ENCODE measurements around the gene AKIRIN1.
"Not testable (repeated sequence)": the region's sequence is repeated elsewhere in the genome, so short reads cannot be mapped to it uniquely, and the experiment has no call there.

The AKIRIN1 gene

GRCh38 chr1:38994196-38994595, 3.1 kb downstream of the AKIRIN1 start:
- no peak for DNase-seq (ENCODE audit: extremely low read depth in 1 of 2, low read depth in 1 of 2)

DNA sequence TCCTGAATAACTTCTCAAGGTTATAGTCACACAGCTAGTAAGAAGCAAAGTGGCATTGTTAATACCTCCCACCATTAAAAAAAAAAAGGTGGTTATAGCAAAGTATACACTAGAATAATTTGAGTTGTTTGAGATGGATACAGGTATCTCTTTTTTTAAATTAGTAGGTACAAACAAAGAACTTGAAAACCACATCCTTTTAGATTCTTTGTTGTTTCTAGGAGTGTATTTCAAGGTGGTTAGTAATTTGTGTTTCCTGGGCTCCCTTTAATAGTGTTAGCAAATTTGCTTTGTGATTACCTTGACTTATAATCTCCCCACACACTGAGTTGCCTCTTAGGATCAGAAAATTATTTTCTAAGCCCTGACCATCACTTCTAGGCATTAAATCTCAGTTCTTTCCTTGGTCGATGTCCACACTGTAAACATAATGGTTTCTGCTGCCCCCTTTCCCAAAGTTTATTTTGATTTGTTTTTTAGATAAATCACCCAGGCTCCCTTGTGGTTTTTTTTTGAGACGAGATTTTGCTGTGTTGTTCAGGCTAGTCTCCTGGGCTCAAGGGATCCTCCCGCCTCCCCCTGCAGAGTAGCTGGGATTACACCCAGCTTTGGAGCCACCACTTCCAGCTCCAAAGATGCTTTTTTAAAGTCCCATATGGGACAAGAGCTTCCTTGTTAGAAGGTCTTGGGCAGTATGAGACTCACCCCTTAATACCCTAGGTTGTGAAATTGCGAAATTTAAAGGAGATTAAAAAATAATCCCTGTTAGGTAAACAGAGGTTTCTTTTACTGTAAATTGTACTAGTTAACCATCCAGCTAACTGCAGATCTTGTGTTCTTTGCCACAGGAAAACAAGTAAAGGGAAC, 6.2 kb downstream of the AKIRIN1 start:
- DNase-seq (ENCODE audit: extremely low read depth in 1 of 2, low read depth in 1 of 2), result no peak

DNA sequence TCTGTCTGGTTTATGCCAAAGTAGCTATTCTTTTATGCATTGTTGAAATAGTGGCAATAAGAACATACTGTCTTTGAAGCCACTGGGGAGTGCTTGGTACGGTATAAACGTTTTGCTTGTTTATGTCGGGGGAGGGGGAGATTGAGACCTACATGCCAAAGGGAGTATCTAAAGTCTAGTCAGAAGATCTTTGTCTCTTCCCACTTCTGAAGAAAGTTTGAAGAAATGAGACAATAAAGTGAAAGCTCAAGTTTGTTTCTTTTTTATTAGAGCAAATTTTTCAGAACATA, 6.8 kb downstream of the AKIRIN1 start:
- no peak for DNase-seq (ENCODE audit: extremely low read depth in 1 of 2, low read depth in 1 of 2)

GRCh38 chr1:39001516-39002421, 10.7 kb downstream of the AKIRIN1 start:
- no peak for DNase-seq (ENCODE audit: extremely low read depth in 1 of 2, low read depth in 1 of 2)

- DNase-seq (ENCODE audit: extremely low read depth in 1 of 2, low read depth in 1 of 2), result no peak
Measured at GRCh38 chr1:39003281-39003680, 12.2 kb downstream of the AKIRIN1 start.

GRCh38 chr1:39003794-39004193, 12.7 kb downstream of the AKIRIN1 start:
- no peak for DNase-seq (ENCODE audit: extremely low read depth in 1 of 2, low read depth in 1 of 2)

DNA sequence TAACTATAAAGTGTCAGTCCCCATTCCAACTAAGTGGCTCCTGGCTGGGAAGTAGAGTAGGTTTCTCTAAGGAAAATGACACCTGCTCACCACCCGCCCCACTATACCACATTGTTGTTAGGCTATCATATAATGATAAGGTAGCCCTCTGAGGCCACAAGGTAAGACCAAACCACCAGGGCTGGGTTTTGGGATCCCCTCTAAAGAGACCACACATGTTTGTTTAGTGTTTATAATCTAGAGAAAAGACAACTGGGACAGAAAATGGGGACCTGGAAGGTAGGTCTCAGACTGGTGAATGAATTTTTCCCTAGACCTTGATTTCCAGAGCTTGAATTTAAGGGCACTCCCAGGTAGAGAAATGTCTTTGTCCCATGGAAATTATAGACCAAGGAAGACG, 15.2 kb downstream of the AKIRIN1 start:
- DNase-seq (ENCODE audit: extremely low read depth in 1 of 2, low read depth in 1 of 2), result no peak

DNA sequence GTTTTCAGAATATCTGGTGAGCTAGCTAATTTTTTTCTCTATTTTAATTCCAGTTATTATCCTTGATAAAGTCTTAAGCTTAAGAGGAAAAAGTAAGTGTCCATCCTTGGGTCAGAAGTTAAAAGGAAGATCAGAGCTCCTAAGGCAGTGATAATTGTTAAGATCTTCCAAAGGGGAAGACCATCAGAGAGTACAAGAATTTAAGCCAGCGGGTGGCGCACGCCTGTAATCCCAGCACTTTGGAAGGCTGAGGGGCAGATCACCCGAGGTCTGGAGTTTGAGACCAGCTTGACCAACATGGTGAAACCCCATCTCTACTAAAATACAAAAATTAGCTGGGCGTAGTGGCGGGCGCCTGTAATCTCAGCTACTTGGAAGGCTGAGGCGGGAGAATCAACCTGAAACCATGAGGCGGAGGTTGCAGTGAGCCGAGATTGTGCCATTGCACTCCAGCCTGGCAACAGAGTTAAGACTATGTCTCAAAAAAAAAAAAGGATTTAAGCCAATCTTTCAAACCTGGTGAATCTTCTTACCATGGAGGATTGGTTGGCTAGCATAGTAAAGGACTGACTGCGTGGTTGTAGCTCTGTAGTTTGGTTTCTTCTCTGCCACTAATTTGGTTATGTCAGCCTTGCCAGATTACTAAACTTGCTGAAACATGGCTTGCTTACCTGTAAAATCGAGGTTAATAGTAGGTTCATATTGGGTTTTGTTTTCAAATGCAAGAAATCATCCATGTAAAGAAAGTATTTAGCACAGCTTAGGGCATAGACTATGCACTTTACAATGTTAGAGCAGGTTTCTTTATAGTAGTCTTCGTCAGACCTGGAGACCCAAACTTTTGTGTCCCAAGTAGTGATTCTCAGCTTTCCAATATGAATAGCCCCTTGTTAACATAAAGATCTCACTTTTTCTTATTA, 15.9 kb downstream of the AKIRIN1 start:
- no peak for DNase-seq (ENCODE audit: extremely low read depth in 1 of 2, low read depth in 1 of 2)

- not testable (repeated sequence) for DNase-seq (ENCODE audit: extremely low read depth in 1 of 2, low read depth in 1 of 2)
Measured at GRCh38 chr1:39014956-39015355, 23.9 kb downstream of the AKIRIN1 start.

DNA sequence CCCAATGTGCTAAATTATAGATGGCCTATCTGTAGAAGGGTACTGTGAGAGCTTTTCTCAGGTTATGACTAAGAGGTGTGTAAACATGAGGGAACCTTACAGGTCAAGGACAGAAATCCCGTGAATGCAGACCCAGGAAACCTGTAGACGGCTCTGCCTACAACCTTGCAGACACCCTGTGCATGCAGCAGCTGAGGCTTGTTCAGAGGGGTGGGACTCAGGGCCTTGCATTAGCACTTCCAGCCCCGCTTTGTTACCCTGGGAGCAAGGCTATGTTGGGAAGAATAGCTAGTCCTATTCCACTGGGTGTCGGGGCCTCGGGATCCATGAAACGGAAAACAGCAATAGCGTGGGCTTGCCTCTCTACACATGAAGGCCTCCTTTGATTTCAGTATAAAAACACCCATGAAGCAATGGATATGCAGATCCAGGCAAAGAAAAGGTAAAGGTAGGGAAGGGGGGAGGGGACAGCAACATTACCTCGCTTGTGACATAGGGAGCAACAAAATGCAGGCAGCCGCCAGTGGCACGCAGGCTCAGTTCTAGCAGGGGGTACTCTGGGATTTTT, 25.6 kb downstream of the AKIRIN1 start:
- no peak for DNase-seq (ENCODE audit: extremely low read depth in 1 of 2, low read depth in 1 of 2)

- DNase-seq (ENCODE audit: extremely low read depth in 1 of 2, low read depth in 1 of 2), result no peak
Measured at GRCh38 chr1:39017266-39017665, 26.2 kb downstream of the AKIRIN1 start.

DNA sequence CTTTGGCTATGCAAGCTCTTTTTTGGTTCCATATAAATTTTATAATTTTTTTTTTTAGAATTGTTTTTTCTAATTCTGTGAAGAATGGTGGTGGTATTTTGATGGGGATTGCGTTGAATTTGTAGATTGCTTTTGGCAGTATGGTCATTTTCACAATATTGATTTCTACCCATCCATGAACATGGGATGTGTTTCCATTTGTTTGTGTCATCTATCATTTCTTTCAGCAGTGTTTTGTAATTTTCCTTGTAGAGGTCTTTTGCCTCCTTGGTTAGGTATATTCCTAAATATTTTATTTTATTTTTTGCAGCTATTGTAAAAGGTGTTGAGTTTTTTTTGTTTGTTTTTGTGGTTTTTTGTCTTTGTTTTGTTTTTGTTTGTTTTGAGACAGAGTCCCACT, 29.4 kb downstream of the AKIRIN1 start:
- DNase-seq (ENCODE audit: extremely low read depth in 1 of 2, low read depth in 1 of 2), result not testable (repeated sequence)

DNA sequence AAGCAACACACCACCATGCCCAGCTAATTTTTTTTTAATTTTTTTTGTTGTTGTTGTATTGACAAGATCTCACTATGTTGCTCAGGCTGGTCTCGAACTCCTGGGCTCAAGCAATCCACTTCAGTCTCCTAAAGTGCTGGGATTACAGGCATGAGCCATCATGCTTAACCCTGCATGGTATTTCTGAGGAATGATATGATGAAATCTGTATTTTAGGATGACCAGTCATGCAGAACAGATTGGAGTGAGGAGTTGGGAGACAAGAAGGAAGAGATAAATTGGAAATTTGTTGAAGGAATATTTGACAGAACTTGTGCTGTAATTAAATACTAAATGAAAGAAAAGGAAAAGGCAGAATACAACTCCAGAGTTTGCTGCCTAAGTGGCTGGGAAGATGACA, 30.4 kb downstream of the AKIRIN1 start:
- DNase-seq (ENCODE audit: extremely low read depth in 1 of 2, low read depth in 1 of 2), result no peak

DNA sequence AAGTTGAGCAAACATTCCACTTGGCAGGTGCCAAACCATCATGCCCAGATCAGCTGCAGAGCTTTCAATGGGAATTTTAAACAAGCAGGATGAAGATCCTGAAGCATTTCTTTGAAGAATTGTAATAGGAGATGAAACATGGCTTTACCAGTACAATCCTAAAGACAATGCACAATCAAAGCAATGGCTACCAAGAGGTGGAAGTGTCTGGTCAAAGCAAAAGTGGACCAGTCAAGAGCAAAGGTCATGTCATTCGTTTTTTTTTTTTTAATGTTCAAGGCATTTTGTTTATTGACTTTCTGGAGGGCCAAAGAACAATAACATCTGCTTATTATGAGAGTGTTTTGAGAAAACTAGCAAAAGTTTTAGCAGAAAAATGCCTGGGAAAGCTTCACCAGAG, 32.1 kb downstream of the AKIRIN1 start:
- no peak for DNase-seq (ENCODE audit: extremely low read depth in 1 of 2, low read depth in 1 of 2)

- DNase-seq (ENCODE audit: extremely low read depth in 1 of 2, low read depth in 1 of 2), result peak; percentile 67
Measured at GRCh38 chr1:39026051-39026865, 35.2 kb downstream of the AKIRIN1 start, which contains the start of gene NDUFS5. TSS of gene NDUFS5 (plus strand) at chr1:39026350. CDS start at chr1:39028725, 2,375 bp downstream.

- no peak for DNase-seq (ENCODE audit: extremely low read depth in 1 of 2, low read depth in 1 of 2)
Measured at GRCh38 chr1:39026866-39027507, 35.9 kb downstream of the AKIRIN1 start.

DNA sequence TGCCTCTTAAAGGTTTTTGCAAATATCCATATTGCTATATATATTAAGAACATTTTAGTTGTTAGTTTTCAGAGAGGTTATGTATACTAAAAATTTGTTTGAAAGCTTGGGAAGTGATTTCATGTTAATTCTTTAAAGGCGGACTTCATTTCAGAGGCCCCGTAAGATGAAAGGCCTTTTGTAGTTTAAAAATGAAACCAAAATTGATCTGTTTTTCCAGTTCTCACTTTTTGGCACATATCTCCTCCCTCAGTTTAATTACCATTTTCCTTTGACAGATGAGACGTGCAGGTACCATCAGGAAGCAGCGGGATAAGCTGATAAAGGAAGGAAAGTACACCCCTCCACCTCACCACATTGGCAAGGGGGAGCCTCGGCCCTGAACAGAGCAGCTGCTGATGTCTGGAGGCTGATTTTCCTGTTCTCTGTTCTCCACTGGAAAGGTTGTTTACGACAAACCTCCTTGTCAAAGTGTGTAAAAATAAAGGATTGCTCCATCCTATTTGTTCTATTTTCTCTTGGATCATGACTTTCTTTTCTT, 43.1 kb downstream of the AKIRIN1 start:
- no peak for DNase-seq (ENCODE audit: extremely low read depth in 1 of 2, low read depth in 1 of 2)

GRCh38 chr1:39036678-39037077, 45.6 kb downstream of the AKIRIN1 start:
- no peak for DNase-seq (ENCODE audit: extremely low read depth in 1 of 2, low read depth in 1 of 2)

- no peak for DNase-seq (ENCODE audit: extremely low read depth in 1 of 2, low read depth in 1 of 2)
Measured at GRCh38 chr1:39043513-39043912, 52.4 kb downstream of the AKIRIN1 start.
